Lower lobe of right lung (tissue), 2 donors: ENCODE measurements around the gene RAC3. TPM values are rescaled to one million over a fixed set of nuclear protein-coding genes. Genes with fewer than 3 reads are reported as not detected.

Experiments used
- ATAC-seq, 2 donors: fragments of 200-7000 bp; cut with Tn5 transposase; one replicate each; pipeline ENCODE4 v1.9.1; 2020 to 2022; ENCODE audit warnings: mild to moderate bottlenecking in 2 of 2, moderate library complexity in 2 of 2
- DNase-seq: peaks from one replicate; pipeline ENCODE4 v3.0.0-alpha.2; 2020
- H3K27ac ChIP-seq: fragments of 200-600 bp; one replicate; pipeline ENCODE4 v1.8.0; 2022
- H3K27me3 ChIP-seq: fragments of 200-600 bp; one replicate; pipeline ENCODE4 v1.8.0; 2022; ENCODE audit warnings: low read depth
- H3K36me3 ChIP-seq: fragments of 200-600 bp; one replicate; pipeline ENCODE4 v1.8.0; 2022; ENCODE audit warnings: mild to moderate bottlenecking
- H3K4me1 ChIP-seq: fragments of 200-600 bp; one replicate; pipeline ENCODE4 v1.8.0; 2022
- H3K4me3 ChIP-seq: fragments of 200-600 bp; one replicate; pipeline ENCODE4 v1.8.0; 2022; ENCODE audit warnings: mild to moderate bottlenecking
- H3K9me3 ChIP-seq: fragments of 200-600 bp; one replicate; pipeline ENCODE4 v1.8.0; 2022
- intact Hi-C: fragments of 100-400 bp; cut with DNase I; formaldehyde crosslinking; loops from one replicate; pipeline ENCODE4 v1.11.0; 2022
- total RNA-seq: library from RNA; stranded (reverse); fragmentation: NEBNext Ultra II Directional; extraction: Animal tissue kit (Norgen Biotek cat#: 25700); gene quantifications from one replicate; pipeline ENCODE4 v1.2.1, GENCODE V29; 2021
- TF ChIP-seq, protein P1 (sequence below): fragments of 200-600 bp; IDR thresholded peaks from one replicate; pipeline ENCODE4 v1.8.0; 2022; ENCODE audit warnings: antibody characterized with exemption, mild to moderate bottlenecking
- donor health status: DM: no; HTN: yes; CAD: no; lungs with severe emphysema.

Gene RAC3
- total RNA-seq, 1 donor from 2014 or later, result 2.8 TPM

- peaks cover 7% of the 10 kb centered on the region for H3K36me3 ChIP-seq
- DNase-seq, result no peak
- intact Hi-C loops, result no loop called here
- no peaks in the 10 kb centered on the region for H3K27me3 ChIP-seq
- H3K4me1 ChIP-seq, result peaks cover 12% of the 10 kb centered on the region
- no peaks in the 10 kb centered on the region for H3K9me3 ChIP-seq
- H3K27ac ChIP-seq, result no peak overlapping the region
- TF ChIP-seq, protein P1, sequence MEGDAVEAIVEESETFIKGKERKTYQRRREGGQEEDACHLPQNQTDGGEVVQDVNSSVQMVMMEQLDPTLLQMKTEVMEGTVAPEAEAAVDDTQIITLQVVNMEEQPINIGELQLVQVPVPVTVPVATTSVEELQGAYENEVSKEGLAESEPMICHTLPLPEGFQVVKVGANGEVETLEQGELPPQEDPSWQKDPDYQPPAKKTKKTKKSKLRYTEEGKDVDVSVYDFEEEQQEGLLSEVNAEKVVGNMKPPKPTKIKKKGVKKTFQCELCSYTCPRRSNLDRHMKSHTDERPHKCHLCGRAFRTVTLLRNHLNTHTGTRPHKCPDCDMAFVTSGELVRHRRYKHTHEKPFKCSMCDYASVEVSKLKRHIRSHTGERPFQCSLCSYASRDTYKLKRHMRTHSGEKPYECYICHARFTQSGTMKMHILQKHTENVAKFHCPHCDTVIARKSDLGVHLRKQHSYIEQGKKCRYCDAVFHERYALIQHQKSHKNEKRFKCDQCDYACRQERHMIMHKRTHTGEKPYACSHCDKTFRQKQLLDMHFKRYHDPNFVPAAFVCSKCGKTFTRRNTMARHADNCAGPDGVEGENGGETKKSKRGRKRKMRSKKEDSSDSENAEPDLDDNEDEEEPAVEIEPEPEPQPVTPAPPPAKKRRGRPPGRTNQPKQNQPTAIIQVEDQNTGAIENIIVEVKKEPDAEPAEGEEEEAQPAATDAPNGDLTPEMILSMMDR, result no peak
- no peak for ATAC-seq
- H3K4me3 ChIP-seq, result no peak overlapping the region
These were observed 30.5 kb upstream of the RAC3 start for GRCh38 chr17:82000803-82001570.

DNA sequence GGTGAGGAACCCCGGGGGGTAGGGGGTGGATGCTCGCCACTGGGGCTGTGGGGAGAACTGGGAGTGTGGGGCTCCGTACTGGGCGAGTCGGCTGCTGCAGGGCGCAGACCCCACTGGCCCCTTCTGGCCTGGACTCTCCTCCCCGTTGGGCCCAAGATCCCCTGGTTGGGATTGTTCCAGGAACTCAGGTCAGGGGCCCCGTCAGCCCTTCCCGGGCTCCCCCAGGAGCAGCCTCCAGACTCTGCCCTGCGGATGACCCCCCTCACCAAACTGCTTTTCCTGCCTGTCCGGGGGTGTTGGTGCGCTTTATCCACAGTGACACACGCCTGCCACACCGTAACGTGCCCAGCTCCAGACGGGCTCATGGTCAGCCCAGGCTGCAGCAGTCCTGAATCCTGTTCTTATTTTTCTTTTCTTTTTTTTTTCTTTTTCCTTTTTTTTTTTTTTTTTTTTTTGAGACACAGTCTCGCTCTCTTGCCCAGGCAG is 29.9 kb upstream of the RAC3 start:
- H3K4me3 ChIP-seq, result no peak overlapping the region
- DNase-seq (no peak), ATAC-seq (no peak)
- intact Hi-C loops, result no loop called here
- no peak overlapping the region for H3K27ac ChIP-seq
- H3K27me3 ChIP-seq, result no peaks in the 10 kb centered on the region
- TF ChIP-seq, protein P1, result no peak
- no peaks in the 10 kb centered on the region for H3K9me3 ChIP-seq
- H3K4me1 ChIP-seq, result peaks cover 12% of the 10 kb centered on the region
- H3K36me3 ChIP-seq, result peaks cover 5% of the 10 kb centered on the region

DNA sequence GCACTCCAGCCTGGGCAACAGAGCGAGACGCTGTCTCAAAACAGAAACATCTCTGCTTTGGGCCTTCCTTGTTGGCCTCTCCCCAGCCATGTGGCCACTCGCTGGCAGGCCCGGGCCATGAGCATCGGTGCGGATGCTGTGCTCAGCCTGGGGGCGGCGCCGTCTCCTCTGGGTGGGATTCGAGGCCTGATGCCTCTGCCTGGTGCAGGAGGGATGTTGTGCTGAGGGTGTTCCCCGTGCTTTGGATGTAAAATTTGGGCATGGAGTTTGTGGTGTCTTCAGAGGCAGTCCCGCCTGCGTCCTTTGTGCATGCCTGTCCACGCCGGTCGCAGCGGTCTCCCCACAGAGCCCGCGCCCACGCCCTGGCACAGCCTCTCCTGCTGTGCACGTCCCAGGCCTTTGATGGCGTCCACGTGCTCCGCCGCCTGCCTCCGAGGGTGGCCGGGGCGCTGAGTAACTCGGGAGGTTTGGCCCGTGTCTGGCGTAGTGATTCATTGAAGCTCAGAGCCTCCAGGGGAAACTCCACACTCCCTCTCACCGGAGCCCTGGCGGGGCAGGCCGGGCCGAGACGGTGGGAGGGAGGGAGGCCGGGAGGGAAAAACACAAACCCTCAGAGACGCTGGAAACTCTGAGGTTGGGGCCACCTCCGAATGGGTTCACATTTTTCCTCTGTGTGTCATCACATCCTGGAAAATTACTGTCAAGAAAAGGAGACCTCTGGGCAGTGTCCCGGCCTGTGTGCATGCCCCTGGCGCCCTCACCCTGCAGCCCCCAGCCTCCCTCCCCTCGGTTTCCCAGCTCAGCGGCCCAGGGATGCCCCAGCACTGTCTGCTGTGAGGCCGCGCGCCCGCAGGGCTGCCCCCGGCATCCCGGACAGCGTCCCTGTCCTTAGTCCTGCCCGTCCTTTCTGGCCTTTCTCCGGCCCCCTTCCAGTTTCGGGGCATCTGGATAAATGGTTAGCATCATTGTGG is 27.8 kb upstream of the RAC3 start:
- no peak for ATAC-seq
- Histone ChIP-seq H3K4me3 (no peak overlapping the region), H3K9me3 (no peaks in the 10 kb centered on the region), H3K27ac (no peak overlapping the region), H3K36me3 (no peaks in the 10 kb centered on the region), H3K4me1 (peaks cover 12% of the 10 kb centered on the region), H3K27me3 (no peaks in the 10 kb centered on the region)
- intact Hi-C loops, result no loop called here
- TF ChIP-seq, protein P1, result no peak
- DNase-seq, result no peak

GRCh38 chr17:82004517-82005455 is 26.7 kb upstream of the RAC3 start:
- DNase-seq, result no peak
- Histone ChIP-seq H3K36me3 (no peaks in the 10 kb centered on the region), H3K27ac (no peak overlapping the region), H3K9me3 (no peaks in the 10 kb centered on the region), H3K4me1 (peaks cover 12% of the 10 kb centered on the region), H3K4me3 (no peak overlapping the region), H3K27me3 (no peaks in the 10 kb centered on the region)
- ATAC-seq, result no peak
- TF ChIP-seq, protein P1, result no peak
- intact Hi-C loops, result no loop called here
